Measurements from ENCODE around the gene CAMK2D.

CAMK2D gene

GRCh38 chr4:113445286-113445685 lies 316.3 kb downstream of the CAMK2D start:
- WGBS (ENCODE audit: extremely low coverage, insufficient coverage, insufficient read length) = no CpG with 5 or more reads among the region's 5 CpGs
- H4K12ac ChIP-seq (ENCODE audit: low read depth, low read length) = no peak overlapping the region
- H2BK120ac ChIP-seq (ENCODE audit: insufficient read depth, low read length, poor library complexity) = no peak overlapping the region
- no peak overlapping the region for H3K4me2 ChIP-seq (ENCODE audit: low read length)
- H3K18ac ChIP-seq (ENCODE audit: low read length) = no peak overlapping the region
- no peak overlapping the region for H3K4ac ChIP-seq (ENCODE audit: low read depth, low read length)
- H3K79me2 ChIP-seq (ENCODE audit: control insufficient read depth, insufficient read depth, low read length, poor library complexity) = no peaks in the 10 kb centered on the region
- no peak overlapping the region for H3K23ac ChIP-seq (ENCODE audit: low read length)
- no peak overlapping the region for H3K27ac ChIP-seq (ENCODE audit: low read depth, low read length)
- no peak overlapping the region for H3K14ac ChIP-seq (ENCODE audit: low read length)
- H2BK5ac ChIP-seq (ENCODE audit: low read depth, low read length, poor library complexity) = no peak overlapping the region
- no peak overlapping the region for H4K91ac ChIP-seq (ENCODE audit: low read depth, low read length)
- no peaks in the 10 kb centered on the region for H3K36me3 ChIP-seq (ENCODE audit: control insufficient read depth in 1 of 2, insufficient read depth in 2 of 2, low read length in 2 of 2)
- no peak overlapping the region for H3K9ac ChIP-seq (ENCODE audit: low read length)
- peaks cover 0 to 3% of the 10 kb centered on the region in 2 experiments for H3K4me1 ChIP-seq (ENCODE audit: control insufficient read depth in 1 of 2, insufficient read depth in 2 of 2, low read length in 2 of 2)
- H2AK5ac ChIP-seq (ENCODE audit: low read length) = no peak overlapping the region
- no peaks in the 10 kb centered on the region for H3K9me3 ChIP-seq (ENCODE audit: insufficient read depth, low read depth, low read length)
- no peaks in the 10 kb centered on the region for H3K27me3 ChIP-seq (ENCODE audit: insufficient read depth, low read length)
- no peak overlapping the region for H2AFZ ChIP-seq (ENCODE audit: insufficient read depth, low read length, poor library complexity)
- peak in 1 of 2 donors; percentile 21 for DNase-seq
- no peak overlapping the region for H2BK12ac ChIP-seq (ENCODE audit: low read length)
- H3K4me3 ChIP-seq (ENCODE audit: low read depth, low read length) = no peak overlapping the region
- H4K8ac ChIP-seq (ENCODE audit: low read depth, low read length) = no peak overlapping the region
- no peaks in the 10 kb centered on the region for H3K79me1 ChIP-seq (ENCODE audit: low read length)

- H4K12ac ChIP-seq (ENCODE audit: low read depth, low read length) = no peak overlapping the region
- H2BK5ac ChIP-seq (ENCODE audit: low read depth, low read length, poor library complexity) = no peak overlapping the region
- H3K4ac ChIP-seq (ENCODE audit: low read depth, low read length) = no peak overlapping the region
- H3K4me1 ChIP-seq (ENCODE audit: control insufficient read depth in 1 of 2, insufficient read depth in 2 of 2, low read length in 2 of 2) = peaks cover 2 to 3% of the 10 kb centered on the region in 2 experiments
- H3K14ac ChIP-seq (ENCODE audit: low read length) = no peak overlapping the region
- H2BK12ac ChIP-seq (ENCODE audit: low read length) = no peak overlapping the region
- H3K36me3 ChIP-seq (ENCODE audit: control insufficient read depth in 1 of 2, insufficient read depth in 2 of 2, low read length in 2 of 2) = no peaks in the 10 kb centered on the region
- no peaks in the 10 kb centered on the region for H3K27me3 ChIP-seq (ENCODE audit: insufficient read depth, low read length)
- H2AK5ac ChIP-seq (ENCODE audit: low read length) = no peak overlapping the region
- no peak overlapping the region for H4K91ac ChIP-seq (ENCODE audit: low read depth, low read length)
- H4K8ac ChIP-seq (ENCODE audit: low read depth, low read length) = no peak overlapping the region
- no peak overlapping the region for H2AFZ ChIP-seq (ENCODE audit: insufficient read depth, low read length, poor library complexity)
- no peak overlapping the region for H3K4me3 ChIP-seq (ENCODE audit: low read depth, low read length)
- no peak overlapping the region for H3K4me2 ChIP-seq (ENCODE audit: low read length)
- DNase-seq = peak in 1 of 2 donors; percentile 58
- H3K27ac ChIP-seq (ENCODE audit: low read depth, low read length) = no peak overlapping the region
- H3K18ac ChIP-seq (ENCODE audit: low read length) = no peak overlapping the region
- no peak overlapping the region for H2BK120ac ChIP-seq (ENCODE audit: insufficient read depth, low read length, poor library complexity)
- no peak overlapping the region for H3K23ac ChIP-seq (ENCODE audit: low read length)
- no peaks in the 10 kb centered on the region for H3K79me2 ChIP-seq (ENCODE audit: control insufficient read depth, insufficient read depth, low read length, poor library complexity)
- H3K79me1 ChIP-seq (ENCODE audit: low read length) = no peaks in the 10 kb centered on the region
- H3K9ac ChIP-seq (ENCODE audit: low read length) = no peak overlapping the region
- no CpG with 5 or more reads among the region's 1 CpG for WGBS (ENCODE audit: extremely low coverage, insufficient coverage, insufficient read length)
- no peaks in the 10 kb centered on the region for H3K9me3 ChIP-seq (ENCODE audit: insufficient read depth, low read depth, low read length)
Measured at GRCh38 chr4:113444386-113444785, 317.2 kb downstream of the CAMK2D start.

GRCh38 chr4:113442826-113443225 lies 318.7 kb downstream of the CAMK2D start:
- H2AFZ ChIP-seq (ENCODE audit: insufficient read depth, low read length, poor library complexity) = no peak overlapping the region
- no peak overlapping the region for H3K9ac ChIP-seq (ENCODE audit: low read length)
- no peaks in the 10 kb centered on the region for H3K36me3 ChIP-seq (ENCODE audit: control insufficient read depth in 1 of 2, insufficient read depth in 2 of 2, low read length in 2 of 2)
- no peak overlapping the region for H3K18ac ChIP-seq (ENCODE audit: low read length)
- H3K4me3 ChIP-seq (ENCODE audit: low read depth, low read length) = no peak overlapping the region
- H3K79me1 ChIP-seq (ENCODE audit: low read length) = no peaks in the 10 kb centered on the region
- no peaks in the 10 kb centered on the region for H3K9me3 ChIP-seq (ENCODE audit: insufficient read depth, low read depth, low read length)
- no peak overlapping the region for H2BK12ac ChIP-seq (ENCODE audit: low read length)
- no CpG with 5 or more reads among the region's 6 CpGs for WGBS (ENCODE audit: extremely low coverage, insufficient coverage, insufficient read length)
- no peak overlapping the region for H3K27ac ChIP-seq (ENCODE audit: low read depth, low read length)
- peaks cover 2 to 3% of the 10 kb centered on the region in 2 experiments for H3K4me1 ChIP-seq (ENCODE audit: control insufficient read depth in 1 of 2, insufficient read depth in 2 of 2, low read length in 2 of 2)
- H4K8ac ChIP-seq (ENCODE audit: low read depth, low read length) = no peak overlapping the region
- no peak overlapping the region for H3K4ac ChIP-seq (ENCODE audit: low read depth, low read length)
- no peak overlapping the region for H2BK120ac ChIP-seq (ENCODE audit: insufficient read depth, low read length, poor library complexity)
- no peak overlapping the region for H3K4me2 ChIP-seq (ENCODE audit: low read length)
- DNase-seq = no peak
- H4K12ac ChIP-seq (ENCODE audit: low read depth, low read length) = no peak overlapping the region
- no peak overlapping the region for H3K23ac ChIP-seq (ENCODE audit: low read length)
- no peak overlapping the region for H3K14ac ChIP-seq (ENCODE audit: low read length)
- H3K27me3 ChIP-seq (ENCODE audit: insufficient read depth, low read length) = no peaks in the 10 kb centered on the region
- no peaks in the 10 kb centered on the region for H3K79me2 ChIP-seq (ENCODE audit: control insufficient read depth, insufficient read depth, low read length, poor library complexity)
- H4K91ac ChIP-seq (ENCODE audit: low read depth, low read length) = no peak overlapping the region
- H2BK5ac ChIP-seq (ENCODE audit: low read depth, low read length, poor library complexity) = no peak overlapping the region
- H2AK5ac ChIP-seq (ENCODE audit: low read length) = no peak overlapping the region

DNA sequence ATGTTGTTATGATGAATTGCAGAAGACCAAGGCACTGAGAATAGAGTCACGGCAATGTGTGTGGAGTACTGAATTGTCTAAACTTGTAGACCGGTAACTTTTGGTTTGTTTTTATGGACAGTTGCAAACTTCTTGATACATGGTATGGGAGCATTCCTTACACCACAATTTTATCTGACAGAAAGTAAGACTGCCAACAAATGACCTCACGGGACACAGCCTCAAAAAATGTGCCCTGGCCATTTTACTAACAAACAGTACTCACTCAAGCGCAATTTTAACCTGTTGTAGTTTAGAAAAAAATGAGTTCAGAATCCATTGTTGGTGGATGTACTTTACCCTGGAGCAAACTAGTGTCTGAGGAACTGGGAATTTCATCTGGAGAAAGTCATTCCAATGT lies 321.2 kb downstream of the CAMK2D start:
- Histone ChIP-seq H4K12ac (ENCODE audit: low read depth, low read length) (no peak overlapping the region), H2BK120ac (ENCODE audit: insufficient read depth, low read length, poor library complexity) (no peak overlapping the region), H2BK5ac (ENCODE audit: low read depth, low read length, poor library complexity) (no peak overlapping the region), H3K14ac (ENCODE audit: low read length) (no peak overlapping the region), H3K27me3 (ENCODE audit: insufficient read depth, low read length) (no peaks in the 10 kb centered on the region), H3K4ac (ENCODE audit: low read depth, low read length) (no peak overlapping the region), H3K4me2 (ENCODE audit: low read length) (no peak overlapping the region), H2BK12ac (ENCODE audit: low read length) (no peak overlapping the region), H4K91ac (ENCODE audit: low read depth, low read length) (no peak overlapping the region), H3K9ac (ENCODE audit: low read length) (no peak overlapping the region), H3K18ac (ENCODE audit: low read length) (no peak overlapping the region), H4K8ac (ENCODE audit: low read depth, low read length) (no peak overlapping the region), H3K9me3 (ENCODE audit: insufficient read depth, low read depth, low read length) (no peaks in the 10 kb centered on the region), H3K27ac (ENCODE audit: low read depth, low read length) (no peak overlapping the region), H3K79me2 (ENCODE audit: control insufficient read depth, insufficient read depth, low read length, poor library complexity) (no peaks in the 10 kb centered on the region), H2AFZ (ENCODE audit: insufficient read depth, low read length, poor library complexity) (no peak overlapping the region), H3K79me1 (ENCODE audit: low read length) (no peaks in the 10 kb centered on the region), H3K23ac (ENCODE audit: low read length) (no peak overlapping the region), H3K4me3 (ENCODE audit: low read depth, low read length) (no peak overlapping the region), H3K36me3 (ENCODE audit: control insufficient read depth in 1 of 2, insufficient read depth in 2 of 2, low read length in 2 of 2) (no peaks in the 10 kb centered on the region), H2AK5ac (ENCODE audit: low read length) (no peak overlapping the region), H3K4me1 (ENCODE audit: control insufficient read depth in 1 of 2, insufficient read depth in 2 of 2, low read length in 2 of 2) (peaks cover 2% of the 10 kb centered on the region in 2 experiments)
- no CpG with 5 or more reads among the region's 4 CpGs for WGBS (ENCODE audit: extremely low coverage, insufficient coverage, insufficient read length)
- no peak for DNase-seq

All from trophoblast cell (in vitro differentiated cells and primary cell).